NCI-H187 treated with DMSO at 0.1 percent for 48 hours (cell line): ENCODE measurements around the gene DYNC2I2.
"Not testable (repeated sequence)": the region's sequence is repeated elsewhere in the genome, so short reads cannot be mapped to it uniquely, and the experiment has no call there.

Experiments
- DNase-seq: peaks from one replicate; lab custom pipeline; 2025; lab: John Stamatoyannopoulos, UW

The DYNC2I2 gene

GRCh38 chr9:128685636-128686489 is 29.2 kb upstream of the DYNC2I2 start:
- DNase-seq: no peak

GRCh38 chr9:128684325-128685199 is 27.9 kb upstream of the DYNC2I2 start:
- no peak for DNase-seq

DNA sequence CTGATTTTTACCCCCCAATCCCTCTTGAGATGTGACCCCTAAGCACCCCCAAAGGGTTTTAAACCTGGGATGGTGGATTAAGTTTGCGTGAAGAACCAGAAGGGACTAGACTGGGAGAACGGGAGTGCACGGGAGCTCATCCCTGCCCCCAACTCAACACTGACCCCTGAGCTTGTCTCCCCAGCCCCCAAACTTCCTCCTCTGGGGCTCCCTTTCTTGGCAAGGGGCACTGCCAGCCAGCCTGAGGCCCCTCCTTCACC is 27.3 kb upstream of the DYNC2I2 start:
- DNase-seq: no peak

GRCh38 chr9:128683340-128684064 is 26.9 kb upstream of the DYNC2I2 start:
- DNase-seq: no peak

- DNase-seq: no peak
These were observed 21.1 kb upstream of the DYNC2I2 start for GRCh38 chr9:128677794-128678193.

DNA sequence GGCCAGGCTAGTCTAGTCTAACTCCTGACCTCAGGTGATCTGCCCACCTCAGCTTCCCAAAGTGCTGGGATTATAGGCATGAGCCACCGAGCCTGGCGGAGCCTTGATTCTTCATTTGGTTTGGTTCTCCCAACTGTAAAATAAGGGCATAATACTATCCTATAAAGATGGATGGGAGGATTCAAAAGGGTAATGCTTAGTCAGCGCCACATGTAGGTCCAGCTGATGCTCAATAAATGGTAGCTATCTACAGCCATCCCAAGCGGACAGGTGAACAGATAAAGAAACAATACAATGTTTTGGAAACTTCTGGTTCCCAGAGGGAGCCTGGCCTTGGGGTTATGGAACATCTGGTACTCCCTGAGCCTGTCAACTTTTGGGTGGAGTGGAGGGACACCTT is 18.7 kb upstream of the DYNC2I2 start:
- DNase-seq: no peak

- DNase-seq: no peak
These were observed 13.1 kb upstream of the DYNC2I2 start for GRCh38 chr9:128669786-128670185.

DNA sequence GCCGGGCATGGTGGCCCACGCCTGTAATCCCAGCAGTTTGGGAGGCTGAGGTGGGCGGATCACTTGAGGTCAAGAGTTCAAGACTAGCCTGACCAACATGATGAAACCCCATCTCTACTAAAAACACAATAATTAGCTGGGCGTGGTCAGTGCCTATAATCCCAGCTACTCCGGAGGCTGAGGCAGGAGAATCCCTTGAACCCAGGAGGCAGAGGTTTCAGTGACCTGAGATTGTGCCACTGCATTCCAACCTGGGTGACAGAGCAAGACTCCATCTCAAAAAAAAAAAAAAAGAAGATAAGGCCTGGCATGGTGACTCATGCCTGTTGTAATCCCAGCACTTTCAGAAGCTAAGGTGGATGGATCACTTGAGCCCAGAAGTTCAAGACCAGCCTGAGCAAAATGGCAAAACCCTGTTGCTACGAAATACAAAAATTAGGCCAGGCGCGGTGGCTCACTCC is 9.9 kb upstream of the DYNC2I2 start:
- not testable (repeated sequence) for DNase-seq

DNA sequence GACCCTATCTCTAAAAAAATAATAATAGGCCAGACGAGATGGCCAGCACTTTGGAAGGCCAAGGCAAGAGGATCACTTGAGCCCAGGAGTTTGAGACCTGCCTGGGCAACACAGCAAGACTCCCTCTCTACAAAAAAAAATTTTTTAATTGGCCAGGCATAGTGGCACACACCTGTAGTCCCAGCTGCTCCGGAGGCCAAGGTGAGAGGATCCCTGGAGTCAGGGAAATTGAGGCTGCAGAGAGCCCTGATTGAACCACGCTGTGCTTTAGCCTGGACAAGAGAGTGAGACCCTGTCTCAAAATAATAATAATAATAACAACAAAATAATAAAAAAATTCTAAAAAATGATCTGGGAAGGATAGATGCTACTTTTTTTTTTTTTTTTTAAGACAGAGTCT is 1.1 kb upstream of the DYNC2I2 start:
- DNase-seq: no peak

DNA sequence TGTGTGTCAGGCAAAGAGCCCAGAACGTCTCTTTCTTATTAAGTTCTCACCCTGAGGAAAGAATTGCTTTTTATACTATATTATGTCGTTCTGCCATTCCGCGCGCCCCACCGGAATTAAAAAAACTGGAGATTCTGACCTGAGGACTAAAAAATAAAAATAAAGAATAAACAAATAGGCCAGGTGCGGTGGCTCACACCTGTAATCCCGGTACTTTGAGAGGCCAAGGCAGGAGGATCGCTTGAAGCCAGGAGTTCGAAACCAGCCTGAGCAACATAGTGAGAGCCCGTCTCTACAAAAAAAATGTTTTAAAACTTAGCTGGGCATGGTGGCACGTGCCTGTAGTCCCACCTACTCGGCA is 677 bp upstream of the DYNC2I2 start:
- no peak for DNase-seq

DNA sequence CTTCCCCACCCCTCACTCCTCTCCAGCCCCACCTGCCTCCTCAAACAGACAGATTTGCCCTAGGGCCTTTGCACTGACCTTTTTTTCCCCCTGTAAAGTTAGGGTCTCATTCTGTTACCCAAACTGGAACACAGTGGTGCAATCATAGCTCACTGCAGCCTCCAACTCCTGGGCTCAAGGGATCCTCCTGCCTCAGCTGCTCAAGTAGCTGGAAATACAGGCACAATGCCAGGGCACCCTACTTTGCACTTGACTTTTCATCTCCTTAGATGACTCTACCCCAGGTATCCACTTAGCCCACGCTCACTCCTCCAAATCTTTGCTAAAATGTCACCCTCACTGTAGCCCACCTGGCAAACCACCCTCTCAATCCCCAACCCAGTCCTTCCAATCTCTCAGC is 2.2 kb downstream of the DYNC2I2 start:
- DNase-seq: no peak

GRCh38 chr9:128653908-128654307 is 2.7 kb downstream of the DYNC2I2 start:
- DNase-seq: no peak

GRCh38 chr9:128651798-128652197 is 4.8 kb downstream of the DYNC2I2 start:
- no peak for DNase-seq

DNA sequence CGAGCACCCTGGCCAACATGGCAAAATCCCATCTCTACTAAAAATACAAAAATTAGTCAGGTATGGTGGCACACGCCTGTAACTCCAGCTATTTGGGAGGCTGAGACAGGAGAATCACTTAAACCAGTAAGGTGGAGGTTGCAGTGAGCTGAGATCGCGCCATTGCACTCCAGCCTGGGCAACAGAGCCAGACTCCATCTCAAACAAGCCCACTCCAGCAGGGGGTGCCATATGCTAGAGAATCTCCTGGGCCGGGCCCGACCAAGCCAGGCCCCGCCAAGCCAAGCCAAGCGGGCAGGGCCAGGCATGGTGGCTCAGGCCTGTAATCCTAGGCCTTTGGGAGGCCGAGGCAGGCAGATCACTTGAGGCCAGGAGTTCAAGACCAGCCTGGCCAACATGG is 8.4 kb downstream of the DYNC2I2 start:
- DNase-seq: not testable (repeated sequence)

GRCh38 chr9:128643519-128644300 is 12.9 kb downstream of the DYNC2I2 start:
- no peak for DNase-seq

- no peak for DNase-seq
These were observed 13.9 kb downstream of the DYNC2I2 start for GRCh38 chr9:128642675-128643245.

DNA sequence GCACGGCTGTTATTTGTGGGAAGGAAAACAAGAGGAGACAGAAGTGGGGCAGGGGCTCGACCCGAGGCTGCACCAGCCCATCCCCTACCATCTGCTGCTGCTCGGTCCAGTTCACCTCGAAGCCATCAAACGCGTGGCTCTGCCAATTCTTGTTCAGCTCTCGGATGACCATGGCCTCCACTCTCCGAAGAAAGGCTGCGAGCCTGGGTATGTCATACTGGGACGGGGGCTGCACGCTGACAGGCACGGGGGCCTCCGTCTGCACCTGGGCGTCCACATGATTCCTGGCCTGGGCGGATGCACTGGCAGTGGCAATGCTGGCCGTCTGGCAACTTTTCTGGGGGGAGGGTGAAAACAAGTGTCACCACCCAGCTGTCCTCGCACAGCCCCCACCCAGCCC is 16.0 kb downstream of the DYNC2I2 start:
- no peak for DNase-seq

GRCh38 chr9:128638580-128638979 is 18.1 kb downstream of the DYNC2I2 start:
- DNase-seq: no peak

GRCh38 chr9:128637656-128638055 is 19.0 kb downstream of the DYNC2I2 start:
- no peak for DNase-seq

- no peak for DNase-seq
These were observed 19.8 kb downstream of the DYNC2I2 start for GRCh38 chr9:128636556-128637530.
